HepG2 (cell line): Measurements from ENCODE around the gene TMEM120A. TPM values are rescaled to one million over a fixed set of nuclear protein-coding genes. Genes with fewer than 3 reads are reported as not detected.

ENCODE experiments used
- AGO1 ChIP-seq: fragments of 200-400 bp; formaldehyde crosslinking; IDR thresholded peaks from 2 replicates; pipeline ENCODE4 v1.6.1; 2017; ENCODE audit warnings: mild to moderate bottlenecking, low read depth, low read length, moderate library complexity; ENCODE audit not compliant: poor library complexity, severe bottlenecking
- IRX3 ChIP-seq: sonication (generic); formaldehyde crosslinking; IDR thresholded peaks from 2 replicates; pipeline ENCODE4 v1.8.1; 2023; ENCODE audit warnings: mild to moderate bottlenecking, low read depth, missing genetic modification reagents, borderline replicate concordance
- KAT7 ChIP-seq: IDR thresholded peaks from 2 replicates; pipeline ENCODE4 v1.6.1; 2018; ENCODE audit warnings: borderline replicate concordance, missing compliant biosample characterization
- NRL ChIP-seq: sonication (generic); formaldehyde crosslinking; IDR thresholded peaks from 2 replicates; pipeline ENCODE4 v1.5.0; 2020; ENCODE audit warnings: missing genetic modification reagents, mild to moderate bottlenecking, moderate library complexity, borderline replicate concordance
- PRDM15 ChIP-seq: sonication (generic); formaldehyde crosslinking; IDR thresholded peaks from 2 replicates; pipeline ENCODE4 v1.4.0; 2020; ENCODE audit warnings: missing genetic modification reagents
- SKIL ChIP-seq: sonication (generic); formaldehyde crosslinking; IDR thresholded peaks from 2 replicates; pipeline ENCODE4 v1.8.0; 2022; ENCODE audit warnings: missing genetic modification reagents, mild to moderate bottlenecking, moderate library complexity, borderline replicate concordance
- SPEN ChIP-seq: sonication (generic); formaldehyde crosslinking; IDR thresholded peaks from 2 replicates; pipeline ENCODE4 v1.5.1; 2020; ENCODE audit warnings: low read depth, mild to moderate bottlenecking, missing genetic modification reagents
- STAT6 ChIP-seq: sonication (generic); formaldehyde crosslinking; IDR thresholded peaks from 2 replicates; pipeline ENCODE4 v1.4.0; 2020; ENCODE audit warnings: missing genetic modification reagents, mild to moderate bottlenecking, borderline replicate concordance
- THAP7 ChIP-seq: sonication (generic); formaldehyde crosslinking; IDR thresholded peaks from 2 replicates; pipeline ENCODE4 v1.8.1; 2023; ENCODE audit warnings: mild to moderate bottlenecking, missing genetic modification reagents
- ZBTB3 ChIP-seq: sonication (generic); formaldehyde crosslinking; IDR thresholded peaks from 2 replicates; pipeline ENCODE4 v1.4.0; 2020; ENCODE audit warnings: low read depth, mild to moderate bottlenecking, moderate library complexity, missing genetic modification reagents, borderline replicate concordance
- ZBTB39 ChIP-seq: sonication (generic); formaldehyde crosslinking; IDR thresholded peaks from 2 replicates; pipeline ENCODE4 v1.5.0; 2020; ENCODE audit warnings: missing genetic modification reagents
- ZNF143 ChIP-seq: sonication (generic); formaldehyde crosslinking; IDR thresholded peaks from 2 replicates; pipeline ENCODE4 v1.4.0; 2020; ENCODE audit warnings: missing genetic modification reagents
- ZNF607 ChIP-seq: sonication (generic); formaldehyde crosslinking; IDR thresholded peaks from 2 replicates; pipeline ENCODE4 v1.5.1; 2020; ENCODE audit warnings: missing genetic modification reagents, mild to moderate bottlenecking, borderline replicate concordance
- polyA plus RNA-seq, 8 experiments: library from polyadenylated mRNA; depleted of rRNA in 3 of 8; stranded (reverse) in 7 of 8; unstranded in 1 of 8; fragments of >200 nt; fragmentation: Illumina TruSeq in 4 of 8; extraction: Trizol in 4 of 8; gene quantifications; 2 replicates each; pipeline versions ENCODE4 v1.2.1 to v1.2.3, GENCODE V29; 2011 to 2016; ENCODE audit warnings: low read depth in 4 of 8, missing spikeins in 1 of 8, mixed read lengths in 1 of 8; ENCODE audit not compliant: insufficient read depth in 1 of 8
- total RNA-seq, 5 experiments: library from RNA; depleted of rRNA; stranded (reverse); fragments of >200 nt; fragmentation: Illumina TruSeq; extraction: Trizol; gene quantifications; 2 replicates each; pipeline ENCODE4 v1.2.3, GENCODE V29; 2016; ENCODE audit warnings: low read depth in 1 of 5

Gene TMEM120A
- total and polyA plus RNA-seq, 2 of the 13 experiments (the other 11 are each of a cell fraction or from before 2014, with no cell fraction given), result 40.3 to 102 TPM

- peak; percentile 74 for TF ChIP-seq SKIL
- no peak for TF ChIP-seq THAP7 (CRISPR knock-in tag)
- no peak for TF ChIP-seq IRX3
- TF ChIP-seq ZBTB3, result 0 out of 2 replicates have a peak, but pooled peaks have one; percentile 80
- TF ChIP-seq PRDM15 (CRISPR knock-in tag), result peak; percentile 92
- TF ChIP-seq STAT6, result no peak; the same call in 1 of the 2 replicates
- no peak for TF ChIP-seq NRL
- no peak; the same call in 1 of the 2 replicates for TF ChIP-seq ZNF143
- no peak for TF ChIP-seq ZNF607
- TF ChIP-seq AGO1, result no peak
- 0 out of 2 replicates have a peak, but pooled peaks have one; percentile 21 for TF ChIP-seq SPEN (CRISPR knock-in tag)
- TF ChIP-seq ZBTB39 (CRISPR knock-in tag), result no peak
- TF ChIP-seq KAT7 (CRISPR knock-in tag), result no peak
Observed at GRCh38 chr7:75962607-75963380, 31.6 kb downstream of the TMEM120A start (continued).
